ENCODE results near the gene EPS8L1. TPM values are rescaled to one million over a fixed set of nuclear protein-coding genes. Genes with fewer than 3 reads are reported as not detected.
"Not testable (repeated sequence)": the region's sequence is repeated elsewhere in the genome, so short reads cannot be mapped to it uniquely, and the experiment has no call there.

Gene EPS8L1
- total RNA-seq, 1 donor from 2014 or later = not detected

GRCh38 chr19:55062735-55063491 lies 12.8 kb upstream of the EPS8L1 start, which contains the start of gene RDH13:
Gene RDH13 (minus strand): TSS chr19:55063148. CDS start chr19:55063032, 116 bp downstream.
- Histone ChIP-seq H3K4me1 (peaks cover 0 to 4% of the 10 kb centered on the region in 2 donors), H3K36me3 (peaks cover 0 to 7% of the 10 kb centered on the region in 2 donors), H3K27me3 (no peaks in the 10 kb centered on the region), H3K9me3 (no peaks in the 10 kb centered on the region), H3K27ac (peak within 1 kb of the TSS; percentile 19 to 72), H3K4me3 (peak within 1 kb of the TSS; percentile 76 to 79)
- intact Hi-C loops (cut with DNase I) = loop anchor here (2.0 kb wide), 1 partner anchor 54 kb away; the partner anchor contains the start of gene PPP1R12C
- peak; percentile 78 to 97 for DNase-seq (ENCODE audit: low spot score in 2 of 2)
- TF ChIP-seq CTCF (IDR thresholded peaks at IDR 0.05) = no peak

DNA sequence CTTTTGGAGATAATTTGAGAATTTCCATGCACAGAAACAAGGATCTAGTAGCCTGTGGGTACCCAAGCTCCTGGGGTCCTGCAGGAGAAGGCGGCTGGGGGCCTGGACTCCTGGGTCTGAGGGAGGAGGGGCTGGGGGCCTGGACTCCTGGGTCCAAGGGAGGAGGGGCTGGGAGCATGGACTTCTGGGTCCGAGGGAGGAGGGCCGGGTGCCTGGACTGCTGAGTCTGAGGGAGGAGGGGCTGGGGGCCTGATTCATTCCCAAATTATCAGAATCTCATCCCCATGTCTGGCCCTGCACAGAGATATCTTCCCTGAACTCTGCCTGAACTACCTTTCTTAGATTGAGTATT lies 12.2 kb upstream of the EPS8L1 start:
- no peak for DNase-seq (ENCODE audit: low spot score in 2 of 2)
- intact Hi-C loops (cut with DNase I) = loop anchor here (2.0 kb wide), 1 partner anchor 53 kb away; the partner anchor contains the start of gene PPP1R12C
- no peak overlapping the region for H3K27ac ChIP-seq
- no peaks in the 10 kb centered on the region for H3K9me3 ChIP-seq
- H3K4me1 ChIP-seq = peaks cover 0 to 4% of the 10 kb centered on the region in 2 donors
- no peaks in the 10 kb centered on the region for H3K27me3 ChIP-seq
- H3K36me3 ChIP-seq = peaks cover 0 to 4% of the 10 kb centered on the region in 2 donors
- no peak for TF ChIP-seq CTCF (IDR thresholded peaks at IDR 0.05)
- peak overlapping the region; percentile 76 to 79 for H3K4me3 ChIP-seq

- intact Hi-C loops (cut with DNase I); H3K4me1 ChIP-seq; H3K9me3 ChIP-seq; DNase-seq (ENCODE audit: low spot score in 2 of 2); H3K27me3 ChIP-seq; H3K36me3 ChIP-seq; H3K27ac ChIP-seq; H3K4me3 ChIP-seq: not testable (repeated sequence)
Measured at GRCh38 chr19:55065516-55065915, 10.2 kb upstream of the EPS8L1 start.

DNA sequence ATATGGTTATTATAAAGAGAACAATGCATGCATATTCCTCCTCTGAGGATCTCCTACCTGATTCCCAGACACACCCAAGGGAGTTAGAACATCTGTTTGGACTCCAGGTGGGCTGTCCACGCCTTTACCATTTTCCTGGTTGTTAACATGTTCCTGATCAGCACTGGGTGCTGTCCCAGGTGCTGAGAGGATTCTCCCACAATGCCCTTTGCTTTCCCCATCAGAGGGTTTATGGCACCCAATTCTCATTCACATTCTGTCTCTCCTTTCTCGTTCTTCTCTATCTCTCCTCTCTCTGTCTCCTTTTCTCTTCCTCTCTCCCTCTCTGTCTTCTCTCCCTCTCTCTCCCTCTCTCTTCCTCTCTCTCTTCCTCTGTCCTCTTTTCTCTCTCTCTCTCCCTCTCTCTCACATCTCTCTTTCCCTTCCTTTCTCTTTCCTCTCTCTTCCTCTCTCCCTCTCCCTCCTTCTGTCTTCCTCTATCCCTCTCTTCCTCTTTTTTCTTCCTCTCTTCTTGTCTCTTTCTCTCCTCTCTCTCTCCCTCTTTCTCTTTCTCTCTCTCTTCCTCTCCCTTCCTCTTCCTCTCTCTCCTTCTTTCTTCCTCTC lies 9.5 kb upstream of the EPS8L1 start:
- H3K27me3 ChIP-seq = no peaks in the 10 kb centered on the region
- intact Hi-C loops (cut with DNase I) = no loop called here
- no peak overlapping the region for H3K4me3 ChIP-seq
- DNase-seq (ENCODE audit: low spot score in 2 of 2) = no peak
- H3K36me3 ChIP-seq = no peaks in the 10 kb centered on the region
- no peak overlapping the region for H3K27ac ChIP-seq
- peaks cover 0 to 4% of the 10 kb centered on the region in 2 donors for H3K4me1 ChIP-seq
- TF ChIP-seq CTCF (IDR thresholded peaks at IDR 0.05) = no peak
- H3K9me3 ChIP-seq = no peaks in the 10 kb centered on the region

DNA sequence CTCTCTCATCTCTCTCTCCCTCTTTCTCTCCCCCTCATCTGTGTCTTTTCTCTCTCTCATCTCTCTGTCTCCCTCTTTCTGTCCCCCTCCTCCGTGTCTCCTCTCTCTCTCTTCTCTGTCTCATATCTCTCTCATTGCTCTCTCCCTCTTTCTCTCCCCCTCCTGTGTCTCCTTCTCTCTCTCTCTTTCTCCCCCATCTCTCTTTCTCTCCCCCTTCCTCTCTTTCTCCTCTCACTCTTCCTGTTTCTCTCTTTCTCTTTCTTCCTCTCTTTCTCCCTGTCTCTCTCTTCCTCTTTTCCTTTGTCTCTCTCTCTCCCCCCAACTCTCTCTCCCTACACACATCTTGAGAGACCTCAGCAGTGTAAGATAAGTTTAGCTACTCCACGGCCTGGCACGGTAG lies 7.8 kb upstream of the EPS8L1 start:
- no peak for TF ChIP-seq CTCF (IDR thresholded peaks at IDR 0.05)
- Histone ChIP-seq H3K27me3 (no peaks in the 10 kb centered on the region), H3K27ac (no peak overlapping the region), H3K4me1 (no peaks in the 10 kb centered on the region), H3K9me3 (no peaks in the 10 kb centered on the region), H3K4me3 (no peak overlapping the region), H3K36me3 (no peaks in the 10 kb centered on the region)
- intact Hi-C loops (cut with DNase I) = no loop called here
- DNase-seq (ENCODE audit: low spot score in 2 of 2) = no peak
